ENCODE results near the gene CFAP410.

The CFAP410 gene

DNA sequence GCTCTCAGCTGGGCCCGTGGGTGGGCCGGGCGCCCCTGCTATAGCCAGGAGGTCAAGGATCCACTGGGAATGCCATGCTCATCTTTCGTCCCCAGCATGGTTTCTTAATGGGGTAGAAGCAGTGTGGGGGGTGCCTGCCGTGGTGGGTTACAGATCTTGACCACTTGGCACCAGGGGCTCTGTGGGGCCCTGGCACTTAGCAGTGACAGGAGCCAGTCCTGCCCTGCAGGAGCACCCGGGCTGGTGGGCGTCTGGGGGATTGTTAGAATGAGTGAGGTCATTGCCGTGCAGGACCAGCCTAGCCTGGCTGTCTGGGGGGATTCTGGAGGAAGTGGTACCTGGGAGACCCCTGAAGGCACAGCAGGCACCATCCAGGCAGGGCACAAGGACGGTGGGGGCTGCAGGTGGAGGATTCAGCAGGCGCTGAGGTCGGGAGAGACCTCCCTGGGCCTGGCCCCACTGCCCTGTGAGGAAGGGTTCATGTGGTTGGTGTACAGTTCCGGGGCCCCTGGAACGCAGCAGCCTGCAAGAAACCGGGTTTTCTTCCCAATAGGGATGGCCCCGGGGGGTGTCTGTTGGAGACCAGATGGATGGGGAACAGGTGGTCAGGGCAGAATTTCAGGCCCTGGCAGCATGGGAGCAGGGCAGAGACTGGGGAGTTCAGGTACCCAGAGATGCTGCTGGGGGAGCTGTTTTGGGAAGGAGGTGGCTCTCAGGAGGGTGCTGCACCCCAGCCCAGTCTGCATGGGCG, 48.7 kb downstream of the CFAP410 start:
- Histone ChIP-seq H2BK120ac (ENCODE audit: low read depth, low read length) (no peak overlapping the region), H3K79me1 (ENCODE audit: low read length) (no peaks in the 10 kb centered on the region), H3K4me2 (ENCODE audit: low read length) (no peak overlapping the region), H3K23ac (ENCODE audit: low read length) (no peak overlapping the region), H2AK5ac (ENCODE audit: low read length) (no peak overlapping the region), H3K27ac (ENCODE audit: low read depth, low read length) (no peak overlapping the region), H3K9ac (ENCODE audit: low read length) (no peak overlapping the region), H3K27me3 (ENCODE audit: insufficient read depth, low read length, poor library complexity) (no peaks in the 10 kb centered on the region), H3K56ac (ENCODE audit: low read length) (no peak overlapping the region), H4K8ac (ENCODE audit: low read depth, low read length) (no peak overlapping the region), H3K4me1 (ENCODE audit: control insufficient read depth, low read depth, low read length) (no peaks in the 10 kb centered on the region), H2BK5ac (ENCODE audit: low read length) (no peak overlapping the region), H3K4me3 (ENCODE audit: low read length) (no peak overlapping the region), H3K79me2 (ENCODE audit: control insufficient read depth, insufficient read depth, low read length) (no peaks in the 10 kb centered on the region), H3K36me3 (ENCODE audit: control insufficient read depth, insufficient read depth, low read length) (no peaks in the 10 kb centered on the region), H4K5ac (ENCODE audit: low read length) (no peak overlapping the region), H3K18ac (ENCODE audit: low read length) (no peak overlapping the region), H2BK15ac (replicated peaks; ENCODE audit: low read depth) (no peak overlapping the region), H3K4ac (ENCODE audit: low read depth, low read length) (no peak overlapping the region)
- no peak for DNase-seq
- no CpG with 5 or more reads among the region's 16 CpGs for WGBS (ENCODE audit: extremely low coverage, insufficient coverage, low lambda C conversion rate)

DNA sequence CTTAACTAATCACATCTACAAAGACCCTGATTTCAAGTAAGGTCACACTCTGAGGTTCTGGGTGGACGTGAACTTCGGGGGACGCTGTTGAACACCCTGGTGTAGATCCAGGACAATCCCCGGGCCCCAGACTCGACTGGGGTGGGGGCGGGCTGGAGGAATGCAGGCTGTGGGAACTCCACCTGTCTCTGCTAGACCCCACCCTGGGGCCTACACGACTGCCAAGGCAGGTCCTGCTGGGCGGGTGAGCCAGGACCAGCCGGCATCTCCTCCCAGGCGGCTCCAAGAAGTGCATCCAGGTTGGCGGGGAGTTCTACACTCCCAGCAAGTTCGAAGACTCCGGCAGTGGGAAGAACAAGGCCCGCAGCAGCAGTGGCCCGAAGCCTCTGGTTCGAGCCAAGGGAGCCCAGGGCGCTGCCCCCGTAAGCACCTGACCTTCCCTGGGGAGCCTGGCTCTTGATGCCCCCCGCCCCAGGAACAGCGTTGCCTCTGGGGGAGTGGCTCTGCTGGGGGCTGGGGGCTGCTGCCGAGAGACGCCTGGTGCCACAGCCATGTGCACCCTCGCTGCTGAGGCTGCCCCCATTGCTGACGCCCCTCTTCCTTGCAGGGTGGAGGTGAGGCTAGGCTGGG, 49.7 kb downstream of the CFAP410 start:
- H2BK5ac ChIP-seq (ENCODE audit: low read length) = no peak overlapping the region
- no peak overlapping the region for H3K27ac ChIP-seq (ENCODE audit: low read depth, low read length)
- no peaks in the 10 kb centered on the region for H3K27me3 ChIP-seq (ENCODE audit: insufficient read depth, low read length, poor library complexity)
- no peak overlapping the region for H3K23ac ChIP-seq (ENCODE audit: low read length)
- H2AK5ac ChIP-seq (ENCODE audit: low read length) = no peak overlapping the region
- no peak overlapping the region for H3K4ac ChIP-seq (ENCODE audit: low read depth, low read length)
- no peak overlapping the region for H4K8ac ChIP-seq (ENCODE audit: low read depth, low read length)
- H3K4me1 ChIP-seq (ENCODE audit: control insufficient read depth, low read depth, low read length) = no peaks in the 10 kb centered on the region
- H2BK120ac ChIP-seq (ENCODE audit: low read depth, low read length) = no peak overlapping the region
- H3K56ac ChIP-seq (ENCODE audit: low read length) = no peak overlapping the region
- H3K4me2 ChIP-seq (ENCODE audit: low read length) = no peak overlapping the region
- no peaks in the 10 kb centered on the region for H3K79me2 ChIP-seq (ENCODE audit: control insufficient read depth, insufficient read depth, low read length)
- no peak overlapping the region for H3K4me3 ChIP-seq (ENCODE audit: low read length)
- no peaks in the 10 kb centered on the region for H3K79me1 ChIP-seq (ENCODE audit: low read length)
- WGBS (ENCODE audit: extremely low coverage, insufficient coverage, low lambda C conversion rate) = no CpG with 5 or more reads among the region's 24 CpGs
- no peaks in the 10 kb centered on the region for H3K36me3 ChIP-seq (ENCODE audit: control insufficient read depth, insufficient read depth, low read length)
- DNase-seq = no peak
- no peak overlapping the region for H4K5ac ChIP-seq (ENCODE audit: low read length)
- H3K9ac ChIP-seq (ENCODE audit: low read length) = no peak overlapping the region
- no peak overlapping the region for H3K18ac ChIP-seq (ENCODE audit: low read length)
- H2BK15ac ChIP-seq (replicated peaks; ENCODE audit: low read depth) = no peak overlapping the region

DNA sequence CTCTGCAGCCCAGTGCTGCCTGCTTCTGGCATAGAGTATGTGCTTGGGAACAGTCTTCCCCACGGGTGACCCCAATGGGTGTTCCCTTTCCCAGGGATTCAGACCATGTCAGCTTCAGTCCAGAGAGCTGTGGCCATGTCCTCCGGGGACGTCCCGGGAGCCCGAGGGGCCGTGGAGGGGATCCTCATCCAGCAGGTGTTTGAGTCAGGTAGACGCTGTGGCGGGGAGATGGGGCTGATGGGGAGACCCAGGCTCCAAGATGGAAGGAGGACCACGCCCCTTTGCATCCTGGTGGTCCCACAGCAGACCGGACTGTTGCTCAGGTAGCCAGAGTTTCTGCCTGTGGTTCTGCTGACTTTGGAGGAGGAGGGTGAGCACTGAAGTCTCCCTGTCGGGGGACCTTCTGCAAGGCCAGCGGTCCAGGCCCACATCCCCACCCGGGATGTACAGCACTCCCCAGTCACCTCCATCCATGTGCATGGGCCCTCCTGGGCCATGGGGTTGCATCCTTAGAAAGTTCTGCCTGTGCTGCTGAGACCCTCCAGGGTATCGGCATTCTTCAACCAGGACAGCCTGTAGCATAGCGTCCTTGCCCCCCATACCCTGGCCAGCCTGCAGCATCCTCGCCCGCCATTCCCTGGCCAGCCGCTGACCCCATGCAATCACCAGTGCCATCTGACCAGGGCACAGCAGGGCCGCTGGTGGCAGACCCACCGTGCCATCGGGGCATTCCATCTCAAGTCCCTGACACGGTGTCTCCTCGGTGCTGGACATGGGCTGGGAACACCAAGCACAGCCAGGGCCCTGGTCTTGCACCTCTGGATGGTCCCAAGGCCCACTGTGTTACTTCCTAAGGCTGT, 50.7 kb downstream of the CFAP410 start:
- H2AK5ac ChIP-seq (ENCODE audit: low read length) = no peak overlapping the region
- no peak for DNase-seq
- H3K79me1 ChIP-seq (ENCODE audit: low read length) = no peaks in the 10 kb centered on the region
- no CpG with 5 or more reads among the region's 23 CpGs for WGBS (ENCODE audit: extremely low coverage, insufficient coverage, low lambda C conversion rate)
- H3K4ac ChIP-seq (ENCODE audit: low read depth, low read length) = no peak overlapping the region
- no peaks in the 10 kb centered on the region for H3K27me3 ChIP-seq (ENCODE audit: insufficient read depth, low read length, poor library complexity)
- H3K4me3 ChIP-seq (ENCODE audit: low read length) = no peak overlapping the region
- no peaks in the 10 kb centered on the region for H3K79me2 ChIP-seq (ENCODE audit: control insufficient read depth, insufficient read depth, low read length)
- H4K5ac ChIP-seq (ENCODE audit: low read length) = no peak overlapping the region
- H3K36me3 ChIP-seq (ENCODE audit: control insufficient read depth, insufficient read depth, low read length) = no peaks in the 10 kb centered on the region
- no peak overlapping the region for H3K56ac ChIP-seq (ENCODE audit: low read length)
- no peak overlapping the region for H3K4me2 ChIP-seq (ENCODE audit: low read length)
- no peak overlapping the region for H4K8ac ChIP-seq (ENCODE audit: low read depth, low read length)
- H3K9ac ChIP-seq (ENCODE audit: low read length) = no peak overlapping the region
- no peak overlapping the region for H2BK5ac ChIP-seq (ENCODE audit: low read length)
- no peak overlapping the region for H3K27ac ChIP-seq (ENCODE audit: low read depth, low read length)
- H3K4me1 ChIP-seq (ENCODE audit: control insufficient read depth, low read depth, low read length) = peaks cover 2% of the 10 kb centered on the region
- H3K18ac ChIP-seq (ENCODE audit: low read length) = no peak overlapping the region
- H2BK120ac ChIP-seq (ENCODE audit: low read depth, low read length) = no peak overlapping the region
- no peak overlapping the region for H3K23ac ChIP-seq (ENCODE audit: low read length)
- H2BK15ac ChIP-seq (replicated peaks; ENCODE audit: low read depth) = no peak overlapping the region

DNA sequence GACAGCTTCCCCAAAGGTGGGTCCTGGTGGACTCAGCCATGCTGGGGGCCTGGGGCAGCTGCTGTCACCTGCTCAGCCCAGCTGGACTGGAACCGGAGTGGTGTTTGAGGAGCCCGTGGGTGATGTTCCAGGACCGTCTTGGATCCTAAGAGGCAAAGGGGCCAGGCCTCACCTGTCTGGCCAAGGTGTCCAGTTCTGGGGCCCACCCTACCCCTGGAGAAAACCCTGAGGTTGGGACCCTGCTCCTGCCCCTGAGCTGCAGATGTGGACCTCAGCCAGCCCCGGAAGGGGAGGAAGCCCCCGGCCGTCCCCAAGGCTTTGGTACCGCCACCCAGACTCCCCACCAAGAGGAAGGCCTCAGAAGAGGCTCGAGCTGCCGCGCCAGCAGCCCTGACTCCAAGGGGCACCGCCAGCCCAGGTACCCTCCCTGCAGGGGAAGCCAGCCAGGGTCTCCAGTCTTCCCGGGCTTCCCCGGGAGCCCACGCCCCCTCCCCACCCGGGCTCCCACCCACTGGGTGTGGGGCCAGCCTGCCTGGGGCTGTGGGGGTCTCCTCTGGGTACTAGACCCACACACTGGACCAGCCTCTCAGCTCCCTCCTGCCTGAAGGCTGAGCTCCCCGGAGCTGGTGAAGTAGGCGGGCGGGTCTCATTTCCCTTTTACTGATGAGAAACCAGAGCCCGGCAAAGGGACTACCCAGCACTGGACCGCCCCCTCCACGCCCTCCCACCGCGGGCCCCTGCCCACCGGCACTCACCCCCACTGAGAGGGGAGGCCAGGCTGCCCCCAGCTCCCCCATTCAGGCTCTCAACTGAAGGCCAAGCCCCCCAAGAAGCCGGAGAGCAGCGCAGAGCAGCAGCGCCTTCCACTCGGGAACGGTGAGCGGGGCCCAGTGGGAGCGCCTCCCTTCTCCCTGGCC, 52.2 kb downstream of the CFAP410 start:
- H2AK5ac ChIP-seq (ENCODE audit: low read length) = no peak overlapping the region
- H3K36me3 ChIP-seq (ENCODE audit: control insufficient read depth, insufficient read depth, low read length) = no peaks in the 10 kb centered on the region
- no peak overlapping the region for H3K56ac ChIP-seq (ENCODE audit: low read length)
- H3K4ac ChIP-seq (ENCODE audit: low read depth, low read length) = no peak overlapping the region
- H3K23ac ChIP-seq (ENCODE audit: low read length) = no peak overlapping the region
- H4K5ac ChIP-seq (ENCODE audit: low read length) = no peak overlapping the region
- H3K9ac ChIP-seq (ENCODE audit: low read length) = no peak overlapping the region
- WGBS (ENCODE audit: extremely low coverage, insufficient coverage, low lambda C conversion rate) = no CpG with 5 or more reads among the region's 31 CpGs
- H3K27ac ChIP-seq (ENCODE audit: low read depth, low read length) = no peak overlapping the region
- H4K8ac ChIP-seq (ENCODE audit: low read depth, low read length) = no peak overlapping the region
- no peak for DNase-seq
- no peaks in the 10 kb centered on the region for H3K27me3 ChIP-seq (ENCODE audit: insufficient read depth, low read length, poor library complexity)
- H3K4me3 ChIP-seq (ENCODE audit: low read length) = no peak overlapping the region
- peaks cover 2% of the 10 kb centered on the region for H3K4me1 ChIP-seq (ENCODE audit: control insufficient read depth, low read depth, low read length)
- no peak overlapping the region for H2BK15ac ChIP-seq (replicated peaks; ENCODE audit: low read depth)
- H3K4me2 ChIP-seq (ENCODE audit: low read length) = no peak overlapping the region
- H2BK120ac ChIP-seq (ENCODE audit: low read depth, low read length) = no peak overlapping the region
- H2BK5ac ChIP-seq (ENCODE audit: low read length) = no peak overlapping the region
- no peaks in the 10 kb centered on the region for H3K79me1 ChIP-seq (ENCODE audit: low read length)
- no peak overlapping the region for H3K18ac ChIP-seq (ENCODE audit: low read length)
- no peaks in the 10 kb centered on the region for H3K79me2 ChIP-seq (ENCODE audit: control insufficient read depth, insufficient read depth, low read length)

DNA sequence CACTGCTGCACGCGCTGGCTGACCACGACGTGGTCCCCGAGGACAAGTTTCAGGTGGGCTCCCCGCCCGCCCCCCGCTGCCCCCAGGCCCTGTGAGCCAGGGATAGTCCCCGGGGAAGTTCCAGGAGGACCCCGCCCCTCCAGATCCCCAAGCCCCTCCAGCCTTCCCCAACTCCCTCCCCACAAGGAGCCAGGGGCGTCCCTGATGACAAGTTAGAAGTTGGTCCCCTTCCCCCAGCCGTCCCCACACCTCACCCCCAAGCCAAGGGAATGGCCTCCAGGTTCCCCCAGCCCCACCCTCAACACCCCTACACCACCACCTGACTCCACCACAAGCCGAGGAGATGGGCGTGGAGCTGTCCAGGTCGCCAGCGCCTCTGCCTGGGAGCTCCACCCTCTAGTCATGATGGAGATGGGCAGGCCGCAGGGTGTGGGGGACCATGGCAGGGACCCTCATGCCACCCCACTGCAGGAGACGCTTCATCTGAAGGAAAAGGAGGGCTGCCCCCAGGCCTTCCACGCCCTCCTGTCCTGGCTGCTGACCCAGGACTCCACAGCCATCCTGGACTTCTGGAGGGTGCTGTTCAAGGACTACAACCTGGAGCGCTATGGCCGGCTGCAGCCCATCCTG, 53.0 kb downstream of the CFAP410 start:
- Histone ChIP-seq H3K4me1 (ENCODE audit: control insufficient read depth, low read depth, low read length) (peaks cover 2% of the 10 kb centered on the region), H3K36me3 (ENCODE audit: control insufficient read depth, insufficient read depth, low read length) (no peaks in the 10 kb centered on the region), H3K79me2 (ENCODE audit: control insufficient read depth, insufficient read depth, low read length) (no peaks in the 10 kb centered on the region), H3K4me2 (ENCODE audit: low read length) (no peak overlapping the region), H2BK15ac (replicated peaks; ENCODE audit: low read depth) (no peak overlapping the region), H3K27me3 (ENCODE audit: insufficient read depth, low read length, poor library complexity) (no peaks in the 10 kb centered on the region), H3K79me1 (ENCODE audit: low read length) (no peaks in the 10 kb centered on the region), H2BK120ac (ENCODE audit: low read depth, low read length) (no peak overlapping the region), H3K18ac (ENCODE audit: low read length) (no peak overlapping the region), H3K4ac (ENCODE audit: low read depth, low read length) (no peak overlapping the region), H3K9ac (ENCODE audit: low read length) (no peak overlapping the region), H3K4me3 (ENCODE audit: low read length) (no peak overlapping the region), H4K5ac (ENCODE audit: low read length) (no peak overlapping the region), H4K8ac (ENCODE audit: low read depth, low read length) (no peak overlapping the region), H3K23ac (ENCODE audit: low read length) (no peak overlapping the region), H2AK5ac (ENCODE audit: low read length) (no peak overlapping the region), H2BK5ac (ENCODE audit: low read length) (no peak overlapping the region), H3K27ac (ENCODE audit: low read depth, low read length) (no peak overlapping the region), H3K56ac (ENCODE audit: low read length) (peak overlapping the region; percentile 67)
- no CpG with 5 or more reads among the region's 21 CpGs for WGBS (ENCODE audit: extremely low coverage, insufficient coverage, low lambda C conversion rate)
- no peak for DNase-seq
